A375 (cell line): Measurements from ENCODE around the gene ARHGAP35. TPM values are rescaled to one million over a fixed set of nuclear protein-coding genes. Genes with fewer than 3 reads are reported as not detected.

Experiments
- total RNA-seq: library from RNA; depleted of rRNA; stranded (reverse); fragments of >200 nt; shearing (Covaris generic); gene quantifications from 2 replicates; pipeline ENCODE4 v1.2.3, GENCODE V29; 2014; rRNA removed

ARHGAP35 gene
- total RNA-seq: 21.1 and 21.8 TPM in 2 replicates

GRCh38 chr19:46860846-46861690 lies at the start of gene ARHGAP35:
ARHGAP35 (plus strand) TSS chr19:46860997; CDS start chr19:46918676, 57,679 bp downstream.

DNA sequence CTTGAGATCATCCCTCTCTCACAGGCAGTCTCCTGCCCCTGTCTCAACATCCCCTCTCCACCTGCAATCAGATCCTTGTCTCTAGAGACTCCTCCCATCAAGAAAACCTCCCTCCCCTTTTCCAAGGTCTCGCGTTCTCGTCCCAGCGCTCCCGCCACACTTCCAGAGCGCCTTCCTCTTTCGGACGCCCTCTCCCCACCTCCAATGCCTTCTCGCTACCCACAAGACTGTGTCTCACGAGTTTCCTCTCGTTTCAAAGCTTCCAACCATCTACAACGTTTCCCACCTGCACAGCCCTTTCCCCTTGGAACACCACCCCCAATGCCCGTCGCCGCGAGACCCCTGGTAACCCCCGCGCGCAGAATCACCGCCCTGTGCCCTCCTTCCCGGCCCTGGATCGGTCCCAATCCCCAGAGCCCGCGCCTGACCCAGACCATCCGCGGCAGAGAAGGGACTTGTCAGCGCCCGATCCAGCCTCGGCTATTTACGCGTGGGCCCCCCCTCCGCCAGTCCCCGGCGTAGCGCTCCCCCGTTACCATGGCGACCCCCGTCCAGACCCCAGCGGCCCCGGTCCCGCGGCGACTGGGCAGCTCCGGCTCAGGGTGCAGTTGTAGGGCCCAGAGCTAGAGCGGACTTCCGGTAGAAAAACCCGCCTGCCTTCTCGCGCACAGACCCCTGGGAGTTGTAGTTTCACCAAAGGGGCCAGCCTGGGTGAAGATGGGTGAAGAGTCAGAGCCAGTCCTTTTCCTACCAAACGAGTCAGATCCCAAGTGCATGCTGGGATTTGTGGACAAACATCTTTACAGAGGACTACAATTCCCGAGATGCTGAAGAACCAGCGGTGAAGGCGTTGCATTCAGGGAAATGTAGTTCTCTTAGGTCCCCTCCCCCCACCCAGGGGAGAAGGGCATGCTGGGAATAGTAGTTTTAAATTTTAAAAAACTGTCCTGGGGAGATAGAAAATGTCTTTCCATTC lies 10.3 kb upstream of the ARHGAP35 start, which contains the start of gene AP2S1:
AP2S1 (minus strand) TSS at position 619 of the 976 bp plus-strand sequence; CDS start at position 539, 80 bp downstream.

Other genes starting within 250 kb of the ARHGAP35 start
- 0.32 TPM in 1 of 2 replicates, not detected in the other for gene PTGIR, start 235.9 kb upstream of the ARHGAP35 start, total RNA-seq
- gene GNG8, start 224.8 kb upstream of the ARHGAP35 start, total RNA-seq: not detected in 2 replicates
- 0.24 and 0.45 TPM in 2 replicates for gene DACT3, start 199.8 kb upstream of the ARHGAP35 start, total RNA-seq
- 21.9 and 23.3 TPM in 2 replicates for gene PRKD2, start 143.9 kb upstream of the ARHGAP35 start, total RNA-seq
- 26.2 and 27.9 TPM in 2 replicates for gene FKRP, start 114.9 kb upstream of the ARHGAP35 start, total RNA-seq
- 109 and 119 TPM in 2 replicates for gene STRN4, start 114.5 kb upstream of the ARHGAP35 start, total RNA-seq
- gene SLC1A5, start 72.4 kb upstream of the ARHGAP35 start, total RNA-seq: 379 and 423 TPM in 2 replicates
- 452 and 463 TPM in 2 replicates for gene AP2S1, start 10.2 kb upstream of the ARHGAP35 start, total RNA-seq
- gene NPAS1, start 158.8 kb downstream of the ARHGAP35 start, total RNA-seq: 2.7 and 2.9 TPM in 2 replicates
- 58.6 and 89.5 TPM in 2 replicates for gene TMEM160, start 187.6 kb downstream of the ARHGAP35 start, total RNA-seq